ENCODE data around the gene MAGEE2. TPM values are rescaled to one million over a fixed set of nuclear protein-coding genes. Genes with fewer than 3 reads are reported as not detected.

Gene MAGEE2
- total RNA-seq, 1 donor from 2014 or later: not detected

- H3K27ac ChIP-seq: peak overlapping the region; percentile 41
- no peaks in the 10 kb centered on the region for H3K36me3 ChIP-seq
- intact Hi-C loops (cut with DNase I): no loop called here
- peaks cover 14% of the 10 kb centered on the region for H3K9me3 ChIP-seq
- ATAC-seq (peak; percentile 56 to 84), DNase-seq (peak; percentile 51)
- H3K27me3 ChIP-seq (ENCODE audit: low read depth): no peaks in the 10 kb centered on the region
- peaks cover 4% of the 10 kb centered on the region for H3K4me1 ChIP-seq
- peak overlapping the region; percentile 54 for H3K4me3 ChIP-seq
- TF ChIP-seq, protein P1, sequence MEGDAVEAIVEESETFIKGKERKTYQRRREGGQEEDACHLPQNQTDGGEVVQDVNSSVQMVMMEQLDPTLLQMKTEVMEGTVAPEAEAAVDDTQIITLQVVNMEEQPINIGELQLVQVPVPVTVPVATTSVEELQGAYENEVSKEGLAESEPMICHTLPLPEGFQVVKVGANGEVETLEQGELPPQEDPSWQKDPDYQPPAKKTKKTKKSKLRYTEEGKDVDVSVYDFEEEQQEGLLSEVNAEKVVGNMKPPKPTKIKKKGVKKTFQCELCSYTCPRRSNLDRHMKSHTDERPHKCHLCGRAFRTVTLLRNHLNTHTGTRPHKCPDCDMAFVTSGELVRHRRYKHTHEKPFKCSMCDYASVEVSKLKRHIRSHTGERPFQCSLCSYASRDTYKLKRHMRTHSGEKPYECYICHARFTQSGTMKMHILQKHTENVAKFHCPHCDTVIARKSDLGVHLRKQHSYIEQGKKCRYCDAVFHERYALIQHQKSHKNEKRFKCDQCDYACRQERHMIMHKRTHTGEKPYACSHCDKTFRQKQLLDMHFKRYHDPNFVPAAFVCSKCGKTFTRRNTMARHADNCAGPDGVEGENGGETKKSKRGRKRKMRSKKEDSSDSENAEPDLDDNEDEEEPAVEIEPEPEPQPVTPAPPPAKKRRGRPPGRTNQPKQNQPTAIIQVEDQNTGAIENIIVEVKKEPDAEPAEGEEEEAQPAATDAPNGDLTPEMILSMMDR (IDR thresholded peaks at IDR 0.05): no peak
These were observed 38.0 kb downstream of the MAGEE2 start for GRCh38 chrX:75746891-75747639.

Data from lower lobe of right lung (tissue), 2 donors.